HEK293 (cell line): ENCODE measurements around the gene FANCL.
"Not testable (repeated sequence)": the region's sequence is repeated elsewhere in the genome, so short reads cannot be mapped to it uniquely, and the experiment has no call there.

Experiments used
- CTCF ChIA-PET: fragments of 350-600 bp; formaldehyde crosslinking; extraction: SDS; loops from one replicate; lab custom pipeline; 2021; ENCODE audit warnings: antibody characterized with exemption; lab: Yijun Ruan, JAX
- POLR2A ChIA-PET: fragments of 300-600 bp; formaldehyde crosslinking; extraction: SDS; loops from one replicate; lab custom pipeline; 2020; ENCODE audit warnings: antibody characterized with exemption, inconsistent platforms; lab: Yijun Ruan, JAX
- H3K27ac ChIP-seq: fragments of 200-500 bp; sonication (Bioruptor generic); 2 replicates; pipeline ENCODE4 v1.5.1; 2014; ENCODE audit warnings: low read depth, low read length, control low read depth, inconsistent platforms; ENCODE audit errors: extremely low read depth
- H3K36me3 ChIP-seq, 2 experiments: fragments of 200-500 bp in 1 of 2; sonication (Bioruptor generic) in 1 of 2; 1 replicate in 1 of 2; 2 replicates in 1 of 2; pipeline ENCODE4 v1.5.1; 2014 to 2017; ENCODE audit warnings: inconsistent platforms in 2 of 2, low read length in 2 of 2; ENCODE audit not compliant: control insufficient read depth in 2 of 2, insufficient read depth in 1 of 2
- H3K4me1 ChIP-seq: fragments of 200-500 bp; sonication (Bioruptor generic); 2 replicates; pipeline ENCODE4 v1.5.1; 2014; ENCODE audit warnings: mild to moderate bottlenecking, low read length, inconsistent platforms; ENCODE audit not compliant: control insufficient read depth, insufficient read depth
- H3K4me3 ChIP-seq: 2 replicates; pipeline ENCODE4 v1.5.1; 2011; ENCODE audit warnings: low read depth, mild to moderate bottlenecking, control low read depth, low read length, moderate library complexity
- H3K9me3 ChIP-seq: fragments of 200-500 bp; sonication (Bioruptor generic); 2 replicates; pipeline ENCODE4 v1.5.1; 2014; ENCODE audit warnings: low read depth, low read length, inconsistent platforms; ENCODE audit not compliant: control insufficient read depth, insufficient read depth
- MYNN ChIP-seq: fragments of 450-650 bp; formaldehyde crosslinking; IDR thresholded peaks from 2 replicates; pipeline ENCODE4 v1.5.1; 2016; ENCODE audit warnings: missing biosample characterization, missing genetic modification characterization, borderline replicate concordance
- SETDB1 ChIP-seq: IDR thresholded peaks from one replicate; pipeline ENCODE4 v1.6.1; 2017; ENCODE audit warnings: mild to moderate bottlenecking, low read length, moderate library complexity, mixed read lengths; ENCODE audit not compliant: insufficient read length
- SP3 ChIP-seq: fragments of 450-650 bp; formaldehyde crosslinking; IDR thresholded peaks from 2 replicates; pipeline ENCODE4 v1.5.1; 2016; ENCODE audit warnings: missing biosample characterization, missing genetic modification characterization
- ZIC2 ChIP-seq: fragments of 450-650 bp; formaldehyde crosslinking; IDR thresholded peaks from 2 replicates; pipeline ENCODE4 v1.5.1; 2016; ENCODE audit warnings: missing biosample characterization, missing genetic modification characterization
- ZNF121 ChIP-seq: fragments of 450-650 bp; formaldehyde crosslinking; IDR thresholded peaks from 2 replicates; pipeline ENCODE4 v1.5.1; 2016; ENCODE audit warnings: missing biosample characterization, missing genetic modification characterization
- ZNF132 ChIP-seq: fragments of 450-650 bp; formaldehyde crosslinking; IDR thresholded peaks from 2 replicates; pipeline ENCODE4 v1.5.1; 2017; ENCODE audit warnings: missing biosample characterization, missing genetic modification characterization, borderline replicate concordance
- ZNF2 ChIP-seq: fragments of 450-650 bp; formaldehyde crosslinking; IDR thresholded peaks from 2 replicates; pipeline ENCODE4 v1.5.1; 2016; ENCODE audit warnings: missing biosample characterization, missing genetic modification characterization
- ZNF221 ChIP-seq: fragments of 450-650 bp; formaldehyde crosslinking; IDR thresholded peaks from 2 replicates; pipeline ENCODE4 v1.5.1; 2017; ENCODE audit warnings: missing biosample characterization, missing genetic modification characterization, borderline replicate concordance
- ZNF302 ChIP-seq: fragments of 450-650 bp; formaldehyde crosslinking; IDR thresholded peaks from 2 replicates; pipeline ENCODE4 v1.5.1; 2016; ENCODE audit warnings: missing biosample characterization, missing genetic modification characterization, low read depth
- ZNF423 ChIP-seq: fragments of 450-650 bp; formaldehyde crosslinking; IDR thresholded peaks from 2 replicates; pipeline ENCODE4 v1.5.1; 2016; ENCODE audit warnings: missing biosample characterization, missing genetic modification characterization
- ZNF433 ChIP-seq: fragments of 450-650 bp; formaldehyde crosslinking; IDR thresholded peaks from 2 replicates; pipeline ENCODE4 v1.5.1; 2016; ENCODE audit warnings: missing biosample characterization, missing genetic modification characterization, low read depth
- ZNF510 ChIP-seq: fragments of 450-650 bp; formaldehyde crosslinking; IDR thresholded peaks from 2 replicates; pipeline ENCODE4 v1.5.1; 2018; ENCODE audit warnings: mild to moderate bottlenecking, missing genetic modification characterization, missing biosample characterization; ENCODE audit not compliant: insufficient replicate concordance
- ZNF529 ChIP-seq: fragments of 450-650 bp; formaldehyde crosslinking; IDR thresholded peaks from 2 replicates; pipeline ENCODE4 v1.5.1; 2017; ENCODE audit warnings: missing genetic modification characterization, missing biosample characterization; ENCODE audit not compliant: insufficient replicate concordance
- ZNF558 ChIP-seq: fragments of 450-650 bp; formaldehyde crosslinking; IDR thresholded peaks from 2 replicates; pipeline ENCODE4 v1.5.1; 2016; ENCODE audit warnings: missing biosample characterization, missing genetic modification characterization
- ZNF561 ChIP-seq: fragments of 450-650 bp; IDR thresholded peaks from 2 replicates; pipeline ENCODE4 v1.5.1; 2018; ENCODE audit warnings: missing biosample characterization, missing genetic modification characterization, borderline replicate concordance
- ZNF621 ChIP-seq: fragments of 450-650 bp; formaldehyde crosslinking; IDR thresholded peaks from 2 replicates; pipeline ENCODE4 v1.5.1; 2017; ENCODE audit warnings: missing biosample characterization, missing genetic modification characterization
- ZNF747 ChIP-seq: fragments of 450-650 bp; formaldehyde crosslinking; IDR thresholded peaks from 2 replicates; pipeline ENCODE4 v1.5.1; 2016; ENCODE audit warnings: missing biosample characterization, missing genetic modification characterization
- ZNF76 ChIP-seq: fragments of 450-650 bp; formaldehyde crosslinking; IDR thresholded peaks from 2 replicates; pipeline ENCODE4; 2016; ENCODE audit warnings: low read depth, missing biosample characterization, missing genetic modification characterization, borderline replicate concordance
- ZNF768 ChIP-seq: fragments of 450-650 bp; formaldehyde crosslinking; IDR thresholded peaks from 2 replicates; pipeline ENCODE4 v1.5.1; 2018; ENCODE audit warnings: missing biosample characterization, mild to moderate bottlenecking, missing genetic modification characterization
- TF ChIP-seq, protein P1 (sequence below): sonication (generic); formaldehyde crosslinking; IDR thresholded peaks from 2 replicates; pipeline ENCODE4 v1.8.1; 2022; ENCODE audit warnings: mild to moderate bottlenecking, moderate library complexity, missing genetic modification reagents
- TF ChIP-seq, protein P2 (sequence below): fragments of 450-650 bp; formaldehyde crosslinking; IDR thresholded peaks from 2 replicates; pipeline ENCODE4 v1.5.1; 2016; ENCODE audit warnings: missing biosample characterization, missing genetic modification characterization
- TF ChIP-seq, protein P3 (sequence below): fragments of 450-650 bp; formaldehyde crosslinking; conservative IDR thresholded peaks from 2 replicates; pipeline ENCODE4 v1.5.1; 2016; ENCODE audit warnings: low read depth, missing biosample characterization, missing genetic modification characterization
- TF ChIP-seq, protein P4 (sequence below): fragments of 450-650 bp; formaldehyde crosslinking; IDR thresholded peaks from 2 replicates; pipeline ENCODE4 v1.5.1; 2016; ENCODE audit warnings: missing biosample characterization, missing genetic modification characterization

Gene FANCL

DNA sequence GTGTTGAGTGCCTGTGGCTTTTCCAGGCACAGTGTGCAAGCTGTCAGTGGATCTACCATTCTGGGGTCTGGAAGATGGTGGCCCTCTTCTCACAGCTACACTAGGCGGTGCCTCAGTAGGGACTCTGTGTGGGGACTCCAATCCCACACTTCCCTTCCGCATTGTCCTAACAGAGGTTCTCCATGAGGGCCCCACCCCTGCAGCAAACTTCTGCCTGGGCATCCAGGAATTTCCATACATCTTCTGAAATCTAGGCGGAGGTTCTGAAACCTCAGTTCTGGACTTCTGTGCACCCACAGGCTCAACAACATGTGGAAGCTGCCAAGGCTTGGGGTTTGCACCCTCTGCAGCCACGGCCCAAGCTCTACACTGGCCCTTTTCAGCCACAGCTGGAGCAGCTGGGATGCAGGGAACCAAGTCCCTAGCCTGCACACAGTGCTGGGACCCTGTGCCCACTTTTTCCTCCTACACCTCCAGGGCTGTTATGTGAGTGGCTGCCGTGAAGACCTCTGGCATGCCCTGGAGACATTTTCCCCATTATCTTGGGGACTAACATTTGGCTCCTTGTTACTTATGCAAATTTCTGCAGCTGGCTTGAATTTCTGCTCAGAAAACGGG is 30.1 kb downstream of the FANCL start:
- peaks cover 23 to 54% of the 10 kb centered on the region in 2 experiments for H3K36me3 ChIP-seq
- H3K9me3 ChIP-seq, POLR2A ChIA-PET, CTCF ChIA-PET, H3K27ac ChIP-seq, H3K4me3 ChIP-seq, H3K4me1 ChIP-seq: not testable (repeated sequence)
- TF ChIP-seq SETDB1: peak; percentile 29

DNA sequence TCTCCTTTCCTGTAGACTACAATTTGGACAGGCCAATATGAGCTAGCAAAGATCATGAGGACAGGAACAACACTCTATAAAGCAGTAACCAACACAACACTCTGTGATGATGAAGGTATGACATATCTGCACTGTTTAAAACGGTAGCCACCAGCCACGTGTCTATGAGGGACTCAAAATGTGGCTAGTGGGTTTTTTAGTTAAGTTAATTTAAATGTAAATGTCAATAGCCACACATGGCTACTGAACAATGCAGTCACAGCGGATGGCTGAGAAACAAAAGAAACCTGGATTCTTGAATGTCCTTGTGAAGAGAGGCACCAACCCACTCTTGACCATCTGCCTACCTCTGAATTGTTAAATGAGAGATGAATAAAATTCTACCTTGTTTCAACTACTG is 33.9 kb downstream of the FANCL start:
- peaks cover 17% of the 10 kb centered on the region for H3K4me1 ChIP-seq
- peaks cover 12 to 24% of the 10 kb centered on the region in 2 experiments; a peak in 2 of 3 replicates for H3K36me3 ChIP-seq
- CTCF ChIA-PET: no interaction called here
- no peaks in the 10 kb centered on the region for H3K9me3 ChIP-seq
- POLR2A ChIA-PET: no interaction called here
- no peak overlapping the region for H3K27ac ChIP-seq
- no peak for TF ChIP-seq ZNF2 (tag by site-specific recombination)
- no peak for TF ChIP-seq MYNN
- TF ChIP-seq ZNF558: no peak
- TF ChIP-seq ZNF510 (tag by site-specific recombination): no peak
- TF ChIP-seq ZNF302 (tag by site-specific recombination): no peak
- TF ChIP-seq SP3 (tag by site-specific recombination): no peak
- TF ChIP-seq ZNF132 (tag by site-specific recombination): no peak
- TF ChIP-seq, protein P1, sequence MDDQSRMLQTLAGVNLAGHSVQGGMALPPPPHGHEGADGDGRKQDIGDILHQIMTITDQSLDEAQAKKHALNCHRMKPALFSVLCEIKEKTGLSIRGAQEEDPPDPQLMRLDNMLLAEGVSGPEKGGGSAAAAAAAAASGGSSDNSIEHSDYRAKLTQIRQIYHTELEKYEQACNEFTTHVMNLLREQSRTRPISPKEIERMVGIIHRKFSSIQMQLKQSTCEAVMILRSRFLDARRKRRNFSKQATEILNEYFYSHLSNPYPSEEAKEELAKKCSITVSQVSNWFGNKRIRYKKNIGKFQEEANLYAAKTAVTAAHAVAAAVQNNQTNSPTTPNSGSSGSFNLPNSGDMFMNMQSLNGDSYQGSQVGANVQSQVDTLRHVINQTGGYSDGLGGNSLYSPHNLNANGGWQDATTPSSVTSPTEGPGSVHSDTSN (CRISPR knock-in tag): no peak
- no peak for TF ChIP-seq ZNF433 (tag by site-specific recombination)
- TF ChIP-seq ZIC2 (tag by site-specific recombination): no peak
- TF ChIP-seq ZNF76: no peak
- no peak for TF ChIP-seq ZNF121 (tag by site-specific recombination)
- no peak for TF ChIP-seq ZNF423
- TF ChIP-seq ZNF747: no peak
- no peak for TF ChIP-seq ZNF221 (tag by site-specific recombination)
- no peak overlapping the region for H3K4me3 ChIP-seq

DNA sequence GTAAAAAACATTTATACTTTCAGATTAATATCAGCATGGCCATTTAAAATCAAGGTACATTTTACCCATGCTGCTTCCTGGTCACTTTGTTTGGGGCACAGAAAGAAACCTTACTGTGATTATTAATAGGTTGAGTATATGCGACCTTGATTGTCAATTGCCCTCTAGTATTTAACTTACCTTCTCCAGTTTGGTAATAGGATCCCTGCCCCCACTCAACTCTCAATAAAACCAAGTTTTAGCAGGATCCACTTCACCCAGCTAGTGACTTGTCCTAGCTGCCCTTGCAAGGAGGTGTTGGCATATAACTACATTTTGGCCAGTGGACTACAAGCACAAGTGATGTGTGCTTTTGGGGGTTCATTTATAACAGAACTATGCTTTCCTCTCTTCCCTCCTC is 34.3 kb downstream of the FANCL start:
- Histone ChIP-seq H3K36me3 (peaks cover 13 to 20% of the 10 kb centered on the region in 2 experiments; a peak in 2 of 3 replicates), H3K27ac (no peak overlapping the region), H3K4me3 (no peak overlapping the region), H3K9me3 (no peaks in the 10 kb centered on the region), H3K4me1 (peaks cover 17% of the 10 kb centered on the region)
- ChIA-PET POLR2A (no interaction called here), CTCF (interaction anchor here (0.6 kb wide), 1 partner anchor 347 kb away, joined by 3 read pairs; no protein-coding TSS in a partner anchor)
- TF ChIP-seq ZNF621 (tag by site-specific recombination) (no peak), ZNF529 (tag by site-specific recombination) (no peak), ZNF768 (tag by site-specific recombination) (no peak), ZNF561 (tag by site-specific recombination) (no peak), ZNF2 (tag by site-specific recombination) (no peak), ZNF132 (tag by site-specific recombination) (no peak)
- TF ChIP-seq, protein P2, sequence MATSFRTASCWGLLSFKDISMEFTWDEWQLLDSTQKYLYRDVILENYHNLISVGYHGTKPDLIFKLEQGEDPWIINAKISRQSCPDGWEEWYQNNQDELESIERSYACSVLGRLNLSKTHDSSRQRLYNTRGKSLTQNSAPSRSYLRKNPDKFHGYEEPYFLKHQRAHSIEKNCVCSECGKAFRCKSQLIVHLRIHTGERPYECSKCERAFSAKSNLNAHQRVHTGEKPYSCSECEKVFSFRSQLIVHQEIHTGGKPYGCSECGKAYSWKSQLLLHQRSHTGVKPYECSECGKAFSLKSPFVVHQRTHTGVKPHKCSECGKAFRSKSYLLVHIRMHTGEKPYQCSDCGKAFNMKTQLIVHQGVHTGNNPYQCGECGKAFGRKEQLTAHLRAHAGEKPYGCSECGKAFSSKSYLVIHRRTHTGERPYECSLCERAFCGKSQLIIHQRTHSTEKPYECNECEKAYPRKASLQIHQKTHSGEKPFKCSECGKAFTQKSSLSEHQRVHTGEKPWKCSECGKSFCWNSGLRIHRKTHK (tag by site-specific recombination): no peak
- TF ChIP-seq, protein P3, sequence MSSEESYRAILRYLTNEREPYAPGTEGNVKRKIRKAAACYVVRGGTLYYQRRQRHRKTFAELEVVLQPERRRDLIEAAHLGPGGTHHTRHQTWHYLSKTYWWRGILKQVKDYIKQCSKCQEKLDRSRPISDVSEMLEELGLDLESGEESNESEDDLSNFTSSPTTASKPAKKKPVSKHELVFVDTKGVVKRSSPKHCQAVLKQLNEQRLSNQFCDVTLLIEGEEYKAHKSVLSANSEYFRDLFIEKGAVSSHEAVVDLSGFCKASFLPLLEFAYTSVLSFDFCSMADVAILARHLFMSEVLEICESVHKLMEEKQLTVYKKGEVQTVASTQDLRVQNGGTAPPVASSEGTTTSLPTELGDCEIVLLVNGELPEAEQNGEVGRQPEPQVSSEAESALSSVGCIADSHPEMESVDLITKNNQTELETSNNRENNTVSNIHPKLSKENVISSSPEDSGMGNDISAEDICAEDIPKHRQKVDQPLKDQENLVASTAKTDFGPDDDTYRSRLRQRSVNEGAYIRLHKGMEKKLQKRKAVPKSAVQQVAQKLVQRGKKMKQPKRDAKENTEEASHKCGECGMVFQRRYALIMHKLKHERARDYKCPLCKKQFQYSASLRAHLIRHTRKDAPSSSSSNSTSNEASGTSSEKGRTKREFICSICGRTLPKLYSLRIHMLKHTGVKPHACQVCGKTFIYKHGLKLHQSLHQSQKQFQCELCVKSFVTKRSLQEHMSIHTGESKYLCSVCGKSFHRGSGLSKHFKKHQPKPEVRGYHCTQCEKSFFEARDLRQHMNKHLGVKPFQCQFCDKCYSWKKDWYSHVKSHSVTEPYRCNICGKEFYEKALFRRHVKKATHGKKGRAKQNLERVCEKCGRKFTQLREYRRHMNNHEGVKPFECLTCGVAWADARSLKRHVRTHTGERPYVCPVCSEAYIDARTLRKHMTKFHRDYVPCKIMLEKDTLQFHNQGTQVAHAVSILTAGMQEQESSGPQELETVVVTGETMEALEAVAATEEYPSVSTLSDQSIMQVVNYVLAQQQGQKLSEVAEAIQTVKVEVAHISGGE: no peak
- TF ChIP-seq, protein P4, sequence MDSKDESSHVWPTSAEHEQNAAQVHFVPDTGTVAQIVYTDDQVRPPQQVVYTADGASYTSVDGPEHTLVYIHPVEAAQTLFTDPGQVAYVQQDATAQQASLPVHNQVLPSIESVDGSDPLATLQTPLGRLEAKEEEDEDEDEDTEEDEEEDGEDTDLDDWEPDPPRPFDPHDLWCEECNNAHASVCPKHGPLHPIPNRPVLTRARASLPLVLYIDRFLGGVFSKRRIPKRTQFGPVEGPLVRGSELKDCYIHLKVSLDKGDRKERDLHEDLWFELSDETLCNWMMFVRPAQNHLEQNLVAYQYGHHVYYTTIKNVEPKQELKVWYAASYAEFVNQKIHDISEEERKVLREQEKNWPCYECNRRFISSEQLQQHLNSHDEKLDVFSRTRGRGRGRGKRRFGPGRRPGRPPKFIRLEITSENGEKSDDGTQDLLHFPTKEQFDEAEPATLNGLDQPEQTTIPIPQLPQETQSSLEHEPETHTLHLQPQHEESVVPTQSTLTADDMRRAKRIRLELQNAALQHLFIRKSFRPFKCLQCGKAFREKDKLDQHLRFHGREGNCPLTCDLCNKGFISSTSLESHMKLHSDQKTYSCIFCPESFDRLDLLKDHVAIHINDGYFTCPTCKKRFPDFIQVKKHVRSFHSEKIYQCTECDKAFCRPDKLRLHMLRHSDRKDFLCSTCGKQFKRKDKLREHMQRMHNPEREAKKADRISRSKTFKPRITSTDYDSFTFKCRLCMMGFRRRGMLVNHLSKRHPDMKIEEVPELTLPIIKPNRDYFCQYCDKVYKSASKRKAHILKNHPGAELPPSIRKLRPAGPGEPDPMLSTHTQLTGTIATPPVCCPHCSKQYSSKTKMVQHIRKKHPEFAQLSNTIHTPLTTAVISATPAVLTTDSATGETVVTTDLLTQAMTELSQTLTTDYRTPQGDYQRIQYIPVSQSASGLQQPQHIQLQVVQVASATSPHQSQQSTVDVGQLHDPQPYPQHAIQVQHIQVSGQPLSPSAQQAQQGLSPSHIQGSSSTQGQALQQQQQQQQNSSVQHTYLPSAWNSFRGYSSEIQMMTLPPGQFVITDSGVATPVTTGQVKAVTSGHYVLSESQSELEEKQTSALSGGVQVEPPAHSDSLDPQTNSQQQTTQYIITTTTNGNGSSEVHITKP (tag by site-specific recombination): no peak
